ENCODE results near the gene PCK1. TPM values are rescaled to one million over a fixed set of nuclear protein-coding genes. Genes with fewer than 3 reads are reported as not detected.

The PCK1 gene
- total RNA-seq, 1 experiment from 2014 or later: 1.2 TPM

DNA sequence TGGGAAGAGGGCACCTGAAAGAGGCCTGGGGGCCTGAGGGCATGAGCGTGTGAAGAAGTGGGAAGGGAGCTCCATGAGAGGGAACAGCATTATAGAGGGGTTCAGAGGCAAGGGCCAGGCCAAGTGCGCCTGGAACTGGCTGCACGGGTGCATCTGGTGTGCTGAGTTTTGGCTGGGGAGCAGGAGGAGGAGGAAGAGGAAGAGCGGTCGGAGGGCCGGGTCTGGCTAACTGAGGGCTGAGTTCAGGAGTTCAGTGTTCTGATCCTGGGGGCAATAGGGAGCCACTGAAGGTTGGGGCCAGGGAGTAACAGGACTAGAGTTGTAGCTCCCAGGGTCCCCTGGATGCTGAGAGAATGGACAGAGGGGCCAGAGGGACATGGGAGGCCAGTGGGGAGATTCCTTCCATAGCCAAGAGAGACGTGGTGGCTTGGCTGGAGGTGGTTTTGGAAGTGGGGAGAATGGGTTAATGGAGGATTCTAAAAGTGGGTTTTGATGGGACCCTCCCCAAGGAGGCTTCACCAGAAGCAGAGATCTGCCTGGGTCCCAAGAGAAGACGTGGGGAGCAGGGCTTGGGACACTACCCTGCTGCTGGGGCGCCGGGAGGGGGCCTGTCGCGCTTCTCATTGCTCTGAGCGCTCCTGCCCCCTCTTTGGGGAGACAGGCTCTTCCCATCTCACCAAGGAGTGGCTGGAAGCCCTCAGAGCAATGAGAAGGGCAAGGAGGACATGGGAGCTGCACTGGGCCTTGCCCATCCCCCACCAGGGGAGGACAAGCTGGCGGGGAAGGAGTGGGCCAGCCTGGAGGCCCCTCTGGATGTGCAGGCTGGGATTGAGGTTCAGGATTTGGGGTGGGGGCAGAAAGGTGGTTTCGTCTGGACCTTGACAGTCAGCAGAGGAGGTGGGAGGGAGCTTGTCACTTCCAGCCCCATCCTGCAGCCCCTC is 30.6 kb downstream of the PCK1 start:
- Histone ChIP-seq H3K36me3 (ENCODE audit: insufficient read depth, low read length) (no peaks in the 10 kb centered on the region), H4K20me1 (ENCODE audit: insufficient read depth, low read depth, low read length) (no peaks in the 10 kb centered on the region; the same call in 1 of the 2 replicates), H3K79me2 (ENCODE audit: low read length) (no peaks in the 10 kb centered on the region), H3K4me1 (ENCODE audit: low read length) (peaks cover 18% of the 10 kb centered on the region), H3K27ac (ENCODE audit: low read length) (no peak overlapping the region), H3K4me2 (ENCODE audit: low read depth, low read length, poor library complexity, severe bottlenecking) (no peak overlapping the region), H3K9me3 (ENCODE audit: low read length) (no peaks in the 10 kb centered on the region), H2AFZ (ENCODE audit: low read length) (no peak overlapping the region), H3K9me2 (replicated peaks; ENCODE audit: insufficient read depth, low read length) (no peaks in the 10 kb centered on the region), H3K4me3 (ENCODE audit: low read length) (no peak overlapping the region), H3K27me3 (ENCODE audit: low read length) (no peaks in the 10 kb centered on the region), H3K9ac (ENCODE audit: low read length) (no peak overlapping the region)
- no peak for DNase-seq

DNA sequence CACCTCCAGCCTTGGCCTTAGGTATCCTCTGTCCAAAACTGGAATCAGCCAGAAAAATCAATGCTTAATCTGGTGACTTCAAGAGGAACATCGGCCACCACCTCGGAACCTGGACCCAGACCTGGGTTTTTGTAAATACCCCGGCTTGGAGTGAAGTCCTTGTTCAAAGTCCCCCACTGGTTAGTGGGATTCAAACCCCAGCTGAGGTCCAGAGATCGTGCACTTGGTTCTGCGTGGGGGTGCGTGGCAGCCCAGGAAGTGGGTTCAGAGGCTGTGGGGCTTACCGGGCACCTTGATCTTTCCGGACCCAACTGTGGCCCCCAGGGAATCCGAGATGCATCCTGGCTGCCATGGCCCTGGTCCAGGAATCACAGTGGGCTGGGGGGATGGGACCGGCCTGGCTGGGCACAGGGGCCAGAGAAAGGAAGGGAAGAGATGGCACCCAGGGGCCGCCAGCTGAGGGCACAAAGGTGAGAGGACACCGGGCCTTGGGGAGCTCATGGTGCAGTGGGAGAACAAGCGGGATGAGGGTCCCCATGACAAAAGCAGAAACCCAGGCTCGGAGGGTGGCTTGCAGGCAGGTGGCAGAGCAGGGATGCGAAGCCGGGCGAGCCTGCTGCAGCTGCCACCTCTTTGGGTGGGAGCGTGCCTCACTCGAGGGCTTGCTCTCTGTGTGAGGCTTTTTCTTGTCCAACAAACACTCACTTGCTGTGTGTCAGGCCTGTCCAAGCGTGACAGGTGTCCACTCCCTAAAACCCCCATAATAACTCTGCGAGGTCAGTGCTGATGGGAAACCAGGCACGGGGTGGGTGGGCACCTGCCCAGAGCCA is 31.6 kb downstream of the PCK1 start:
- no peak for DNase-seq
- H3K9me2 ChIP-seq (replicated peaks; ENCODE audit: insufficient read depth, low read length): no peaks in the 10 kb centered on the region
- H3K36me3 ChIP-seq (ENCODE audit: insufficient read depth, low read length): no peaks in the 10 kb centered on the region
- no peaks in the 10 kb centered on the region; the same call in 1 of the 2 replicates for H4K20me1 ChIP-seq (ENCODE audit: insufficient read depth, low read depth, low read length)
- no peak overlapping the region for H3K4me3 ChIP-seq (ENCODE audit: low read length)
- H3K4me1 ChIP-seq (ENCODE audit: low read length): peaks cover 23% of the 10 kb centered on the region
- H3K4me2 ChIP-seq (ENCODE audit: low read depth, low read length, poor library complexity, severe bottlenecking): peak overlapping the region; percentile 58
- no peaks in the 10 kb centered on the region for H3K27me3 ChIP-seq (ENCODE audit: low read length)
- no peak overlapping the region for H2AFZ ChIP-seq (ENCODE audit: low read length)
- no peaks in the 10 kb centered on the region for H3K9me3 ChIP-seq (ENCODE audit: low read length)
- no peak overlapping the region for H3K9ac ChIP-seq (ENCODE audit: low read length)
- H3K27ac ChIP-seq (ENCODE audit: low read length): no peak overlapping the region
- no peaks in the 10 kb centered on the region for H3K79me2 ChIP-seq (ENCODE audit: low read length)

DNA sequence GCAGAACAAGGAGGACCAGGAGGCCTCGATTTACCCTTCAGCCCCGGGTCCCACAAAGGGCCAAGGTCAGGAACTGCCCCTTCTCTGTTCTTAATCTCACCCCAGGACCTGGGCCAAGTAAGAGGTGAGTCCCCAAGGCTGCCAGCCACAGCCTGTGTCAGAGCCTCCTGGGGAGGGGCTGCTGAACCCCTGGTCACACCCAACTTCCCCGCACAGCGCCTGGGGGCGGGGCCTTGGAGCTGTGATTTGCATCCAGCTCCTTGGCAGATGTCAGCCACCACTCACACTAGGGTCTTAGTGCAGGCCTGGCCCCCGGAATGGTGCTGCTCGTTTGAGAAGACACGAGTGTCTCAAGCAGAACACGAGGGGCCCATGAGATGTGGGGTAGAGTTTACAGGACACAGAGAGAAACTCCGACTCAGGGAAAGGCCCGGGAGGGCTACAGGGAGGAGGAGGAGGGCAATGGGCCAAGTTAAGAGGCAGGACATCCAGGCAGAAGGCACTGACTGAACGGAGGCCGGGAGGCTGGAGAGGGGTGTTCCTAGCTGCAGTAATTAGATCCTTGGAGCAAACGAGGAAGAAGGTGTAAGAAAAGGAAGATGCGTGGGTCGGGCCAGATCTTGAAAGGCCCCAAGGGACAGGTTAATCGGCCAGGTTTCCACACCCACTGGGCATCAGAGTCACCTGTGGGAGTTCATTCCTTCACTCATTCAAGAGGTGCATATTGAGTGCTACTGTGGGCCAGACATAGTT is 32.4 kb downstream of the PCK1 start:
- H3K4me2 ChIP-seq (ENCODE audit: low read depth, low read length, poor library complexity, severe bottlenecking): peak overlapping the region; percentile 58
- H3K4me3 ChIP-seq (ENCODE audit: low read length): peak overlapping the region; percentile 32; the same call in 1 of the 2 replicates
- no peaks in the 10 kb centered on the region for H3K9me3 ChIP-seq (ENCODE audit: low read length)
- H3K79me2 ChIP-seq (ENCODE audit: low read length): no peaks in the 10 kb centered on the region
- H3K9me2 ChIP-seq (replicated peaks; ENCODE audit: insufficient read depth, low read length): no peaks in the 10 kb centered on the region
- peaks cover 23% of the 10 kb centered on the region for H3K4me1 ChIP-seq (ENCODE audit: low read length)
- no peaks in the 10 kb centered on the region for H3K27me3 ChIP-seq (ENCODE audit: low read length)
- peak; percentile 81 for DNase-seq
- H3K27ac ChIP-seq (ENCODE audit: low read length): no peak overlapping the region
- H4K20me1 ChIP-seq (ENCODE audit: insufficient read depth, low read depth, low read length): no peaks in the 10 kb centered on the region; the same call in 1 of the 2 replicates
- H3K9ac ChIP-seq (ENCODE audit: low read length): no peak overlapping the region
- H3K36me3 ChIP-seq (ENCODE audit: insufficient read depth, low read length): no peaks in the 10 kb centered on the region
- 0 out of 2 replicates have a peak overlapping the region, but pooled peaks have one; percentile 33 for H2AFZ ChIP-seq (ENCODE audit: low read length)

DNA sequence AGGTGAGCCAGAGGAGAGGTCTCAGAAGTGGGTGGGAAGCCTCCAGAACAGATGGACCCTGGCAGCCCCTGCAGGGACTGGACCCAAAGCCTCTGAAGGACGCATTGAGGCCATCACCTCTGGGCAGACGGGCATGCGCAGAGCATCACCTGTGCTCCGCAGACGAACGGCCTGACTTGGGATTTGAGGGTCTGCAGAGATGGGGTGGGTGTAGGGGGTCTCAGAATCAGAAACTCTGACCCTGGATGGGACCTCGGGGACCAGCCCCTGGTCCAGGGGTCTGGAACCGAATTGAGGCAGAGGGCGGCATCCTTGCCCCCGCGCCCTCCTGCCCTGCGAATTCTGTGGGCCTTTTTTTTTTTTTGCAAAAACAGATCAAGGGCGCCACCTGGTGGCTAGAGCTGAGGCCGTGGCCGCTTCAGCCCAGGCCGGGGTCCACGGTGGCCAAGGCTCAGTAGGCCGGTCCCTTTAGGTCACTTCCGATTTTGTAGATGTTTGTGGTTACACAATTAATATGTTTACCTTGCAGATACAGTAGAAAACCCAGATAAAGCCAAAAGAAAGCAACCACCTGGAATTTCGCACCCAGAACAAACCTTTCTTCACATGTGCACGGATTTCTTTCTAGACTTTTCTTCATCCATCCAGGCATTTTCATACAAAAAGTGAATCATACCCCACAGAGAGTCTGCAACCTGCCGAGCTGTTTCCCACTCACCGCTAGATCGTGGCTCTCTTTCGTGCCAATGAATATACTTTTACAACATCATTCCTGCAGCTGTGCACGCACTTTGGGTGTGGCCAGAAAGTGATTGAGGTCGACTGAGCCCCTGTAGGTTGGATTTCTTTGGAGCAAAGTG is 33.4 kb downstream of the PCK1 start:
- Histone ChIP-seq H3K79me2 (ENCODE audit: low read length) (no peaks in the 10 kb centered on the region), H3K9ac (ENCODE audit: low read length) (no peak overlapping the region), H2AFZ (ENCODE audit: low read length) (no peak overlapping the region), H3K4me1 (ENCODE audit: low read length) (peaks cover 25% of the 10 kb centered on the region), H3K36me3 (ENCODE audit: insufficient read depth, low read length) (no peaks in the 10 kb centered on the region), H3K9me3 (ENCODE audit: low read length) (no peaks in the 10 kb centered on the region), H3K27me3 (ENCODE audit: low read length) (no peaks in the 10 kb centered on the region), H3K9me2 (replicated peaks; ENCODE audit: insufficient read depth, low read length) (no peaks in the 10 kb centered on the region), H3K27ac (ENCODE audit: low read length) (no peak overlapping the region), H4K20me1 (ENCODE audit: insufficient read depth, low read depth, low read length) (no peaks in the 10 kb centered on the region; the same call in 1 of the 2 replicates), H3K4me2 (ENCODE audit: low read depth, low read length, poor library complexity, severe bottlenecking) (no peak overlapping the region), H3K4me3 (ENCODE audit: low read length) (no peak overlapping the region)
- DNase-seq: peak; percentile 83

DNA sequence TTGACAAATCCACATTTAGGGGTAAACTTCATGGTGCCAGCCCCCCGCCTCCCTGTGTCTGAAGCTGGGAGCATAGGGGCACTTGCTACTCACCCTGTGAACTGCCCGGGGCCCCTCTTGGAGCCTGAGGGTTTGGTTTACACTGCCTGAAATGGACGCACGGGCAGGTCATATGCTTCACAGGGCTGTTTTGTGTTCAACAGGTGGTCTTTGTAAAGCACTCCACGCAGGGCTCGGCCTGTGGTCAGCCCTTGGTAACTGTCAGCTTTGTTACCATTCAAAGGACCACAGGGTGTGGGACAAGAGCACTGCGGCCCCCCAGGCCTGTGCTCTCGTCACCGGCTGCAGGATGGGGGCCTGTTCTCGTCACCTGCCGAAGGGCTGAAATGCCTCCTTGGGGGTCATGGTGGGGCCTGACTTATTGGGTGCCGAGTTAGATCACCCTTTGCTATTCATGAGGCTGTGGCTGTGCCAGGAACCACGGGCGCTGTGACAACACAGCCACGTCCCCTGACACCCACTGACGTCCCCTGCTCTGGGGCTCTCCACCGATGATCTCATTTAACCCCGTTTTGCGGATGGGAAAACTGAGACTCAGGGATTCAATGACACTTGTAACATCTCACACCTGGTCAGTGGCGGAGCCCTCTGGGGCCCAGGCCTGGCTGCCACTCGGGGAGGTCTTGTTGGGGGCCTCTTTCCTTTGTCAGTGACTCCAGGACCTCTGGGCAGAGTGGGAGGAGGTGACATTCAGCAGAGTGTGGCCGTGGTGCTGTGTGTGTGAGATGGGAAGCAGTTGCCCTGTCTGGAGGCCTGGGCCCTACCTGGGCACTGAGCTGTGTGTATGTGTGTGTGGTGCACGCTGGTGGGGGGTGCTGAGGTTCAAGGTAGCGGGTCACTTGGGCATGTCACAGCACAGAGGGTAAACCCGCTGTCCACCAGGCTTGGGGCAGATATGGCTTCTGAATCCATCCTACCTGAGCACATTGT is 34.4 kb downstream of the PCK1 start:
- H3K4me3 ChIP-seq (ENCODE audit: low read length): no peak overlapping the region
- H3K9me2 ChIP-seq (replicated peaks; ENCODE audit: insufficient read depth, low read length): no peaks in the 10 kb centered on the region
- H3K36me3 ChIP-seq (ENCODE audit: insufficient read depth, low read length): no peaks in the 10 kb centered on the region
- peaks cover 32% of the 10 kb centered on the region for H3K4me1 ChIP-seq (ENCODE audit: low read length)
- no peak overlapping the region for H3K9ac ChIP-seq (ENCODE audit: low read length)
- no peak overlapping the region for H2AFZ ChIP-seq (ENCODE audit: low read length)
- H4K20me1 ChIP-seq (ENCODE audit: insufficient read depth, low read depth, low read length): no peaks in the 10 kb centered on the region; the same call in 1 of the 2 replicates
- no peak overlapping the region for H3K27ac ChIP-seq (ENCODE audit: low read length)
- H3K27me3 ChIP-seq (ENCODE audit: low read length): no peaks in the 10 kb centered on the region
- no peaks in the 10 kb centered on the region for H3K9me3 ChIP-seq (ENCODE audit: low read length)
- no peak overlapping the region for H3K4me2 ChIP-seq (ENCODE audit: low read depth, low read length, poor library complexity, severe bottlenecking)
- DNase-seq: no peak
- no peaks in the 10 kb centered on the region for H3K79me2 ChIP-seq (ENCODE audit: low read length)

DNA sequence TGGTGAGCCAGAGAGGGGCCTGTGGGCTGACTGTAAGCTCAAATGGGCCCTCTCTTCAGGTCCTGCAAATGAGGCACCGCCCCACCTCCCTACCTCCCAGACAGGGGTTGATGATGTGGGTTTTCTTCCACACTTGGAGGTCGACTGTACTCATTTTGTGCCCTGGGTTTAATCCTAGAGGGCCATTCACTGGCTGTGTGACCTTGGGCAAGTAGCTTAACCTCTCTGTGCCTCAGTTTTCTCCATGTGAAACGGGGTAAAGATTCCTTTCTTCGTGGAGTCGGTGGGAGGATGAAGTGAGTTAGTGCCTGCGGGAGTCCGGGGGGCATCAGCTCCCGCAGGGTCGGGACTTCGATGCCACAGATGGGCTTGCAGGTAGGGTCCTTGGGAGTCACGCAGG is 35.4 kb downstream of the PCK1 start:
- Histone ChIP-seq H3K9me3 (ENCODE audit: low read length) (no peaks in the 10 kb centered on the region), H3K4me2 (ENCODE audit: low read depth, low read length, poor library complexity, severe bottlenecking) (no peak overlapping the region), H3K79me2 (ENCODE audit: low read length) (no peaks in the 10 kb centered on the region), H3K4me3 (ENCODE audit: low read length) (no peak overlapping the region), H3K9me2 (replicated peaks; ENCODE audit: insufficient read depth, low read length) (no peaks in the 10 kb centered on the region), H3K36me3 (ENCODE audit: insufficient read depth, low read length) (no peaks in the 10 kb centered on the region), H3K27me3 (ENCODE audit: low read length) (no peaks in the 10 kb centered on the region), H3K27ac (ENCODE audit: low read length) (no peak overlapping the region), H4K20me1 (ENCODE audit: insufficient read depth, low read depth, low read length) (no peaks in the 10 kb centered on the region; the same call in 1 of the 2 replicates), H2AFZ (ENCODE audit: low read length) (no peak overlapping the region), H3K4me1 (ENCODE audit: low read length) (peaks cover 41% of the 10 kb centered on the region), H3K9ac (ENCODE audit: low read length) (no peak overlapping the region)
- DNase-seq: no peak
